GM21529 (cell line): ENCODE measurements around the gene LRRC3.

Source experiments
- ATAC-seq: cut with Tn5 transposase; IDR thresholded peaks from one replicate; pipeline ENCODE4 v1.9.1; 2021; ENCODE audit not compliant: unreplicated experiment

LRRC3 gene

DNA sequence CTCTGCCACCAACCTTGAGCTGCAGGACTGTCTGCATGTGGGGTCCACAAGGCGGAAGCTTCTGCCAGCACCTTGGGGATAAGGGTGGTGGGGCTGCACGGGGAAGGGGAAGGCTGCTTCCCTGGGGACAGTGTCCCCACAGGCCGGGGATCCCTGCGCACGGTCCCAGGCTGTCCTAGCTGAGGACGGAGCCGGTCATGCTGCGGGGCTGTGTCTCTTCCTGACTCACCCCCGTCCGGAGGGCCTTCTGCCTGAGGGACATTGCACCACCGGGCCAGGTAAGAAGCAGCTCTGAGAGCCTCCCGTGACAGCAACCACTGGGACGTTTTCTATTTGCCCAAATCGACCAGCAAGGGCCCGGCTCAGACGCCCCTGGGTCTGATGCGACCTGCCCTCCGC is 54.8 kb downstream of the LRRC3 start:
- ATAC-seq = no peak

- no peak for ATAC-seq
These were observed 55.4 kb downstream of the LRRC3 start for GRCh38 chr21:44510508-44511218.

DNA sequence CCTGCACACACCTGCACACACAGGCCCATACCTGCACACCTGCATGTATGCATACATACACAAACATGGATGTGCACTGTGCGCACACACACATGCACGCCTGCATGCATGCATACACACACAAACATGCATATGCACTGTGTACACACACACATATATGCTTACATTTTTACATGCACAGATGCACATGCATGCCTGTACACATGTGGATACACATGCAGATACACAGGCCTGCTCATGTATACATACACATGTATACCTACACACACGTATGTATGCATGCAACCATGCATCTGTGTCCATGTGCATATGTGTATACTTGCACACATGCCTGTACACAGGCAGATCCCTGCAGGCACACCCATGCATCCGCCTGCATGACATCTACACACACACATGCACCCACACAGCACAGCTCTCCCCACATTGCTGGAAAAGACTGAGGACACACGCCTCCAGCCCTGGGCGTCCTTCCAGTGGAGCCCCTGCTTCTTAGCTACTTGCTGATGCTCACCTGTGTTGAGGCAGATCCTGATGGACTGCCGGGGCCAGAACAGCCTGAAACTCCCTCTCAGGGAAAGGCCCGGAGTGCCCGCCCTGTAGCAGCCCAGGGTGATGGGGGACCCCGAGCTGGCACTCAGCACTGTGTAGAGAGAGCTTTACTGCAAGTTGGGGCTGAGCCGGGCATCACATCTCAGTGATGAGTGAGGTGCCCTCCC is 56.1 kb downstream of the LRRC3 start:
- no peak for ATAC-seq
